ENCODE data around the gene PTMA.
A peak's percentile ranks its signal among the peaks of the same experiment; 100 is the strongest.

PTMA gene

GRCh38 chr2:231716666-231717280 is 8.4 kb downstream of the PTMA start:
- no peak for DNase-seq (ENCODE audit: low spot score)
- no peak for TF ChIP-seq CTCF (IDR thresholded peaks at IDR 0.05; ENCODE audit: extremely low read depth, missing control alignments)

- peak; percentile 72 for DNase-seq (ENCODE audit: low spot score)
- TF ChIP-seq CTCF (IDR thresholded peaks at IDR 0.05; ENCODE audit: extremely low read depth, missing control alignments) = no peak
Measured at GRCh38 chr2:231717281-231718171, 9.2 kb downstream of the PTMA start.

- no peak for TF ChIP-seq CTCF (IDR thresholded peaks at IDR 0.05; ENCODE audit: extremely low read depth, missing control alignments)
Measured at GRCh38 chr2:231718799-231719198, 10.5 kb downstream of the PTMA start.

GRCh38 chr2:231720292-231720986 is 12.1 kb downstream of the PTMA start:
- DNase-seq (ENCODE audit: low spot score) = no peak
- TF ChIP-seq CTCF (IDR thresholded peaks at IDR 0.05; ENCODE audit: extremely low read depth, missing control alignments) = no peak

More at GRCh38 chr2:231718799-231719198, 10.5 kb downstream of the PTMA start:
- DNase-seq (ENCODE audit: low spot score) = no peak

GRCh38 chr2:231720987-231721966 is 13.0 kb downstream of the PTMA start:
- peak; percentile 61 for DNase-seq (ENCODE audit: low spot score)
- no peak for TF ChIP-seq CTCF (IDR thresholded peaks at IDR 0.05; ENCODE audit: extremely low read depth, missing control alignments)

- DNase-seq (ENCODE audit: low spot score) = no peak
- no peak for TF ChIP-seq CTCF (IDR thresholded peaks at IDR 0.05; ENCODE audit: extremely low read depth, missing control alignments)
Measured at GRCh38 chr2:231722721-231723307, 14.5 kb downstream of the PTMA start.
